ENCODE data around the gene MLIP.

DNA sequence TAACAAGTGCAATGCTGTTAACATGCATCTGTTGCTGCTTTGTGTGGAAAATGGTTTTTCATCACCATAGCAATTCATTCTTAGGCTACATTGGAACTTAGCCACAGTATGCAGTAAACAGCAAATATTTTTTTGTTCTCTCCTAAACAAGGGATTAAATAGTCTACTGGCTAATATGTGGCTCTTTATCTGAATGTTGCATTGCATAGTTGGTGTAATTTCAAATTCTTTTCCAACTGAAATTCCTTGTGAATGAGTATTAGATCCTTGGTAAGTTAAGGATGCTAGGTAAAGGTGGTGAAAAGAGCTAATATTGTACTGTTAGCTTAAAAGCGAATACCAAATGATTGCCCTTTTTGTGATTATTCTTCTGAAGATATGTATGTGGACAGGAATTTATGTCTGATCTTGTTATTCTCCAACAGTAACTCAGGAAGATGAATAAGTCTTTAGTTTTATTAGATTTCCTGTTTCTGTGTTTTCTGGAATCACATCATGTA, 958 bp downstream of the MLIP start:
- TF ChIP-seq, protein P1, sequence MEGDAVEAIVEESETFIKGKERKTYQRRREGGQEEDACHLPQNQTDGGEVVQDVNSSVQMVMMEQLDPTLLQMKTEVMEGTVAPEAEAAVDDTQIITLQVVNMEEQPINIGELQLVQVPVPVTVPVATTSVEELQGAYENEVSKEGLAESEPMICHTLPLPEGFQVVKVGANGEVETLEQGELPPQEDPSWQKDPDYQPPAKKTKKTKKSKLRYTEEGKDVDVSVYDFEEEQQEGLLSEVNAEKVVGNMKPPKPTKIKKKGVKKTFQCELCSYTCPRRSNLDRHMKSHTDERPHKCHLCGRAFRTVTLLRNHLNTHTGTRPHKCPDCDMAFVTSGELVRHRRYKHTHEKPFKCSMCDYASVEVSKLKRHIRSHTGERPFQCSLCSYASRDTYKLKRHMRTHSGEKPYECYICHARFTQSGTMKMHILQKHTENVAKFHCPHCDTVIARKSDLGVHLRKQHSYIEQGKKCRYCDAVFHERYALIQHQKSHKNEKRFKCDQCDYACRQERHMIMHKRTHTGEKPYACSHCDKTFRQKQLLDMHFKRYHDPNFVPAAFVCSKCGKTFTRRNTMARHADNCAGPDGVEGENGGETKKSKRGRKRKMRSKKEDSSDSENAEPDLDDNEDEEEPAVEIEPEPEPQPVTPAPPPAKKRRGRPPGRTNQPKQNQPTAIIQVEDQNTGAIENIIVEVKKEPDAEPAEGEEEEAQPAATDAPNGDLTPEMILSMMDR (IDR thresholded peaks at IDR 0.05): no peak
- no peak for TF ChIP-seq POLR2A (IDR thresholded peaks at IDR 0.05)
- no peak for TF ChIP-seq EP300 (IDR thresholded peaks at IDR 0.05)
